ENCODE results near the gene NKX2-8. TPM values are rescaled to one million over a fixed set of nuclear protein-coding genes. Genes with fewer than 3 reads are reported as not detected.
A peak's percentile ranks its signal among the peaks of the same experiment; 100 is the strongest.

Gene NKX2-8
- total RNA-seq, 4 donors from 2014 or later: not detected

GRCh38 chr14:36604757-36605505 lies 22.5 kb upstream of the NKX2-8 start:
- 3% methylated on average over 4 of the region's 4 CpGs for WGBS
- peak; percentile 58 to 79 (median 61) for TF ChIP-seq CTCF (IDR thresholded peaks at IDR 0.05)
- no peak for TF ChIP-seq POLR2A (IDR thresholded peaks at IDR 0.05; ENCODE audit: low read depth)
- TF ChIP-seq POLR2AphosphoS5 (IDR thresholded peaks at IDR 0.05): no peak
- peak; percentile 42 for DNase-seq (ENCODE audit: extremely low spot score)
- Histone ChIP-seq H3K4me1 (no peaks in the 10 kb centered on the region), H3K27ac (replicated peaks in 1 of 4) (no peak overlapping the region), H3K9me3 (no peaks in the 10 kb centered on the region), H3K4me3 (no peak overlapping the region), H3K27me3 (peaks cover 0 to 39% (median 3%) of the 10 kb centered on the region in 4 donors), H3K36me3 (no peaks in the 10 kb centered on the region)
- intact Hi-C loops (cut with DNase I): loop anchor here (5.0 kb wide), 1 partner anchor 53 kb away; no protein-coding TSS in a partner anchor

GRCh38 chr14:36600431-36600830 lies 18.0 kb upstream of the NKX2-8 start:
- H3K9me3 ChIP-seq: no peaks in the 10 kb centered on the region
- DNase-seq (ENCODE audit: extremely low spot score): peak; percentile 62
- H3K27me3 ChIP-seq: peaks cover 0 to 53% (median 0%) of the 10 kb centered on the region in 4 donors
- H3K27ac ChIP-seq (replicated peaks in 1 of 4): no peak overlapping the region
- no peaks in the 10 kb centered on the region for H3K4me1 ChIP-seq
- no peak overlapping the region for H3K4me3 ChIP-seq
- no peak for TF ChIP-seq POLR2A (IDR thresholded peaks at IDR 0.05; ENCODE audit: low read depth)
- no peak for TF ChIP-seq POLR2AphosphoS5 (IDR thresholded peaks at IDR 0.05)
- no peak for TF ChIP-seq CTCF (IDR thresholded peaks at IDR 0.05)
- TF ChIP-seq EP300 (IDR thresholded peaks at IDR 0.05): no peak
- WGBS: 9% methylated on average over 3 of the region's 3 CpGs
- intact Hi-C loops (cut with DNase I): no loop called here
- no peaks in the 10 kb centered on the region for H3K36me3 ChIP-seq

GRCh38 chr14:36591482-36591881 lies 9.1 kb upstream of the NKX2-8 start:
- Histone ChIP-seq H3K4me1 (no peaks in the 10 kb centered on the region), H3K4me3 (no peak overlapping the region), H3K9me3 (no peaks in the 10 kb centered on the region), H3K27me3 (peaks cover 0 to 67% (median 5%) of the 10 kb centered on the region in 4 donors), H3K36me3 (no peaks in the 10 kb centered on the region), H3K27ac (replicated peaks in 1 of 4) (no peak overlapping the region)
- intact Hi-C loops (cut with DNase I): no loop called here
- DNase-seq (ENCODE audit: extremely low spot score): no peak
- TF ChIP-seq POLR2A (IDR thresholded peaks at IDR 0.05; ENCODE audit: low read depth): no peak
- TF ChIP-seq CTCF (IDR thresholded peaks at IDR 0.05): no peak
- no peak for TF ChIP-seq EP300 (IDR thresholded peaks at IDR 0.05)
- TF ChIP-seq POLR2AphosphoS5 (IDR thresholded peaks at IDR 0.05): no peak

GRCh38 chr14:36588788-36589187 lies 6.4 kb upstream of the NKX2-8 start:
- intact Hi-C loops (cut with DNase I): no loop called here
- Histone ChIP-seq H3K36me3 (no peaks in the 10 kb centered on the region), H3K9me3 (no peaks in the 10 kb centered on the region), H3K4me1 (peaks cover 0 to 5% (median under 1%) of the 10 kb centered on the region in 4 donors), H3K4me3 (no peak overlapping the region), H3K27me3 (peaks cover 0 to 77% (median 10%) of the 10 kb centered on the region in 4 donors), H3K27ac (replicated peaks in 1 of 4) (no peak overlapping the region)
- DNase-seq (ENCODE audit: extremely low spot score): no peak
- TF ChIP-seq POLR2AphosphoS5 (IDR thresholded peaks at IDR 0.05): no peak
- TF ChIP-seq POLR2A (IDR thresholded peaks at IDR 0.05; ENCODE audit: low read depth): no peak
- no peak for TF ChIP-seq CTCF (IDR thresholded peaks at IDR 0.05)
- no peak for TF ChIP-seq EP300 (IDR thresholded peaks at IDR 0.05)
- 5% methylated on average over 7 of the region's 7 CpGs for WGBS

All from esophagus muscularis mucosa (tissue), 4 donors.